HEK293 (cell line): Measurements from ENCODE around the gene TUNAR.

Experiments used
- CTCF ChIP-seq: fragments of 450-650 bp; formaldehyde crosslinking; IDR thresholded peaks from 2 replicates; pipeline ENCODE4 v1.5.1; 2016; ENCODE audit warnings: missing biosample characterization, missing genetic modification characterization
- KLF9 ChIP-seq: fragments of 450-650 bp; formaldehyde crosslinking; IDR thresholded peaks from 2 replicates; pipeline ENCODE4 v1.5.1; 2016; ENCODE audit warnings: missing biosample characterization, missing genetic modification characterization, low read depth
- MYNN ChIP-seq: fragments of 450-650 bp; formaldehyde crosslinking; IDR thresholded peaks from 2 replicates; pipeline ENCODE4 v1.5.1; 2016; ENCODE audit warnings: missing biosample characterization, missing genetic modification characterization, borderline replicate concordance
- PRDM2 ChIP-seq: fragments of 450-650 bp; formaldehyde crosslinking; IDR thresholded peaks from 2 replicates; pipeline ENCODE4 v1.5.1; 2016; ENCODE audit warnings: missing biosample characterization, missing genetic modification characterization, borderline replicate concordance
- SP3 ChIP-seq: fragments of 450-650 bp; formaldehyde crosslinking; IDR thresholded peaks from 2 replicates; pipeline ENCODE4 v1.5.1; 2016; ENCODE audit warnings: missing biosample characterization, missing genetic modification characterization
- ZNF174 ChIP-seq: fragments of 450-650 bp; formaldehyde crosslinking; IDR thresholded peaks from 2 replicates; pipeline ENCODE4 v1.5.0; 2017; ENCODE audit warnings: missing biosample characterization, mild to moderate bottlenecking, missing genetic modification characterization
- ZNF223 ChIP-seq: fragments of 450-650 bp; formaldehyde crosslinking; IDR thresholded peaks from 2 replicates; pipeline ENCODE4 v1.5.1; 2016; ENCODE audit warnings: missing biosample characterization, missing genetic modification characterization
- ZNF24 ChIP-seq: fragments of 450-650 bp; formaldehyde crosslinking; IDR thresholded peaks from 2 replicates; pipeline ENCODE4 v1.5.1; 2016; ENCODE audit warnings: missing biosample characterization, missing genetic modification characterization
- ZNF341 ChIP-seq: fragments of 450-650 bp; formaldehyde crosslinking; IDR thresholded peaks from 2 replicates; pipeline ENCODE4; 2016; ENCODE audit warnings: low read depth, missing biosample characterization, missing genetic modification characterization

GRCh38 chr14:95918466-95918865 is 41.8 kb downstream of the TUNAR start:
- TF ChIP-seq ZNF24 (no peak), SP3 (tag by site-specific recombination) (no peak), CTCF (tag by site-specific recombination) (no peak), PRDM2 (tag by site-specific recombination) (no peak), ZNF341 (tag by site-specific recombination) (no peak), KLF9 (tag by site-specific recombination) (no peak), ZNF223 (tag by site-specific recombination) (no peak), ZNF174 (tag by site-specific recombination) (no peak), MYNN (tag by site-specific recombination) (no peak)
